Lower lobe of right lung (tissue), 2 donors: Measurements from ENCODE around the gene DBNL. TPM values are rescaled to one million over a fixed set of nuclear protein-coding genes. Genes with fewer than 3 reads are reported as not detected.
"Not testable (repeated sequence)": the region's sequence is repeated elsewhere in the genome, so short reads cannot be mapped to it uniquely, and the experiment has no call there.

Experiments used
- ATAC-seq, 2 donors: fragments of 200-7000 bp; cut with Tn5 transposase; one replicate each; pipeline ENCODE4 v1.9.1; 2020 to 2022; ENCODE audit warnings: mild to moderate bottlenecking in 2 of 2, moderate library complexity in 2 of 2
- DNase-seq: peaks from one replicate; pipeline ENCODE4 v3.0.0-alpha.2; 2020
- H3K27ac ChIP-seq: fragments of 200-600 bp; one replicate; pipeline ENCODE4 v1.8.0; 2022
- H3K27me3 ChIP-seq: fragments of 200-600 bp; one replicate; pipeline ENCODE4 v1.8.0; 2022; ENCODE audit warnings: low read depth
- H3K36me3 ChIP-seq: fragments of 200-600 bp; one replicate; pipeline ENCODE4 v1.8.0; 2022; ENCODE audit warnings: mild to moderate bottlenecking
- H3K4me1 ChIP-seq: fragments of 200-600 bp; one replicate; pipeline ENCODE4 v1.8.0; 2022
- H3K4me3 ChIP-seq: fragments of 200-600 bp; one replicate; pipeline ENCODE4 v1.8.0; 2022; ENCODE audit warnings: mild to moderate bottlenecking
- H3K9me3 ChIP-seq: fragments of 200-600 bp; one replicate; pipeline ENCODE4 v1.8.0; 2022
- CTCF ChIP-seq: fragments of 200-600 bp; IDR thresholded peaks from one replicate; pipeline ENCODE4 v1.8.0; 2022; ENCODE audit warnings: antibody characterized with exemption, mild to moderate bottlenecking
- intact Hi-C: fragments of 100-400 bp; cut with DNase I; formaldehyde crosslinking; loops from one replicate; pipeline ENCODE4 v1.11.0; 2022
- long read RNA-seq: library from polyadenylated mRNA; unstranded; transcript quantifications from one replicate; pipeline ENCODE4 v2.0.0, GENCODE V29; 2021
- total RNA-seq: library from RNA; stranded (reverse); fragmentation: NEBNext Ultra II Directional; extraction: Animal tissue kit (Norgen Biotek cat#: 25700); gene quantifications from one replicate; pipeline ENCODE4 v1.2.1, GENCODE V29; 2021
- donor health status: DM: no; HTN: yes; CAD: no; lungs with severe emphysema.

DBNL gene
- total RNA-seq = 109 TPM
- long read RNA-seq, transcript DBNL-220 (13 exons, 2,117 nt) = minor isoform, 43 of 262 reads
- long read RNA-seq, transcript DBNL-210 (13 exons, 1,808 nt) = major isoform, 138 of 262 reads
- long read RNA-seq, partial matches to known transcripts = 18 of 262 reads
- long read RNA-seq, other reads (novel, unspliced or antisense) = 56 of 262 reads

- Histone ChIP-seq H3K4me3 (peak within 1 kb of the TSS; percentile 100), H3K36me3 (peaks cover 17% of the 10 kb centered on the region), H3K27ac (peak within 1 kb of the TSS; percentile 99), H3K4me1 (peaks cover 52% of the 10 kb centered on the region), H3K27me3 (no peaks in the 10 kb centered on the region), H3K9me3 (no peaks in the 10 kb centered on the region)
- intact Hi-C loops = no loop called here
- ATAC-seq (peak; percentile 91 to 96), DNase-seq (peak; percentile 98)
- TF ChIP-seq CTCF = no peak
Measured at GRCh38 chr7:44044315-44045225, at the start of gene DBNL. Gene DBNL (plus strand): TSS chr7:44044702. CDS start chr7:44044738, 36 bp downstream.

- intact Hi-C loops = not testable (repeated sequence)
Measured at GRCh38 chr7:43997532-43997931, 47.0 kb upstream of the DBNL start, which contains the start of gene SPDYE1. Gene SPDYE1 (plus strand): TSS chr7:43997897. CDS start chr7:43999950, 2,053 bp downstream.

GRCh38 chr7:44012081-44012480 is 32.4 kb upstream of the DBNL start:
- H3K27ac ChIP-seq, ATAC-seq, H3K27me3 ChIP-seq, H3K4me1 ChIP-seq, H3K9me3 ChIP-seq, intact Hi-C loops, H3K4me3 ChIP-seq, DNase-seq: not testable (repeated sequence)
- H3K36me3 ChIP-seq = peaks cover 26% of the 10 kb centered on the region

More at GRCh38 chr7:43997532-43997931, 47.0 kb upstream of the DBNL start, which contains the start of gene SPDYE1:
- H3K4me1 ChIP-seq, H3K27ac ChIP-seq, H3K4me3 ChIP-seq, H3K27me3 ChIP-seq, ATAC-seq, H3K36me3 ChIP-seq, DNase-seq, H3K9me3 ChIP-seq: not testable (repeated sequence)

GRCh38 chr7:44015090-44015489 is 29.4 kb upstream of the DBNL start:
- peaks cover 13% of the 10 kb centered on the region for H3K4me1 ChIP-seq
- peaks cover 20% of the 10 kb centered on the region for H3K36me3 ChIP-seq
- H3K27me3 ChIP-seq, H3K9me3 ChIP-seq, ATAC-seq, H3K4me3 ChIP-seq, H3K27ac ChIP-seq, intact Hi-C loops, DNase-seq: not testable (repeated sequence)

- intact Hi-C loops, H3K9me3 ChIP-seq, H3K27me3 ChIP-seq, H3K36me3 ChIP-seq: not testable (repeated sequence)
- peaks cover 13% of the 10 kb centered on the region for H3K4me1 ChIP-seq
- peak; percentile 73 for TF ChIP-seq CTCF
- ATAC-seq = peak; percentile 99
- H3K4me3 ChIP-seq = peak overlapping the region; percentile 76
- H3K27ac ChIP-seq = peak overlapping the region; percentile 76
- peak; percentile 99 for DNase-seq
Measured at GRCh38 chr7:44018857-44019807, 25.4 kb upstream of the DBNL start.

GRCh38 chr7:44019825-44020224 is 24.7 kb upstream of the DBNL start:
- H3K4me3 ChIP-seq, DNase-seq, ATAC-seq, H3K9me3 ChIP-seq, intact Hi-C loops, H3K27me3 ChIP-seq, H3K36me3 ChIP-seq: not testable (repeated sequence)
- Histone ChIP-seq H3K4me1 (peaks cover 13% of the 10 kb centered on the region), H3K27ac (peak overlapping the region; percentile 76)

GRCh38 chr7:44022069-44022468 is 22.4 kb upstream of the DBNL start:
- intact Hi-C loops, H3K27ac ChIP-seq, H3K4me3 ChIP-seq, ATAC-seq, H3K9me3 ChIP-seq, H3K27me3 ChIP-seq, DNase-seq, H3K36me3 ChIP-seq: not testable (repeated sequence)
- H3K4me1 ChIP-seq = peaks cover 13% of the 10 kb centered on the region

- H3K27ac ChIP-seq, H3K36me3 ChIP-seq, ATAC-seq, H3K27me3 ChIP-seq, DNase-seq, H3K9me3 ChIP-seq, intact Hi-C loops, H3K4me3 ChIP-seq: not testable (repeated sequence)
- H3K4me1 ChIP-seq = peaks cover 10% of the 10 kb centered on the region
Measured at GRCh38 chr7:44022796-44023467, 21.6 kb upstream of the DBNL start.

- intact Hi-C loops, DNase-seq, H3K27ac ChIP-seq, H3K4me1 ChIP-seq, H3K9me3 ChIP-seq, H3K4me3 ChIP-seq, H3K36me3 ChIP-seq, H3K27me3 ChIP-seq: not testable (repeated sequence)
- ATAC-seq = peak; percentile 10
Measured at GRCh38 chr7:44029433-44029832, 15.1 kb upstream of the DBNL start.

- H3K4me3 ChIP-seq, H3K9me3 ChIP-seq, intact Hi-C loops, H3K27me3 ChIP-seq, H3K4me1 ChIP-seq, H3K27ac ChIP-seq, H3K36me3 ChIP-seq, DNase-seq: not testable (repeated sequence)
- ATAC-seq = peak in 1 of 2 donors; percentile 16
Measured at GRCh38 chr7:44030029-44030428, 14.5 kb upstream of the DBNL start.
